ENCODE results near the gene FEM1C.

FEM1C gene

DNA sequence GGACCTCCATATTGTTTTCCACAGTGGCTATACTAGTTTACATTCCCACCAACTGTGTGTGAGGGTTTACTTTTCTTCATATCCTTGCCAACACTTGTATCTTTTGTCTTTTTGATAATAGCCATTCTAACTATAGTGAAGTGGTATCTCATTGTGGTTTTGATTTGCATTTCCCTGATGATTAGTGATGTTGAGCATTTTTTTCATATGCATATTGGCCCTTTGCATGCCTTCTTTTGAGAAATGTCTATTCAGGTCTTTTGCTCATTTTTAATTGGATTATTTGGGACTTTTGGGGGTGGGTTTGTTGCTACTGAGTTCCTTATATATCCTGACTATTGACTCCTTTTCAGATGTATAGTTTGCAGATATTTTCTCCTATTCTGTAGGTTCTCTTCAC, 44.4 kb downstream of the FEM1C start:
- DNase-seq (ENCODE audit: low read depth in 1 of 2, low spot score in 1 of 2) = no peak
- TF ChIP-seq GABPA (IDR thresholded peaks at IDR 0.05; ENCODE audit: low read depth) = no peak
- no peak for TF ChIP-seq POLR2AphosphoS5 (IDR thresholded peaks at IDR 0.05; ENCODE audit: low read depth)
- no peak for TF ChIP-seq SPI1 (IDR thresholded peaks at IDR 0.05; ENCODE audit: borderline replicate concordance, low read depth)
- TF ChIP-seq, protein P1, sequence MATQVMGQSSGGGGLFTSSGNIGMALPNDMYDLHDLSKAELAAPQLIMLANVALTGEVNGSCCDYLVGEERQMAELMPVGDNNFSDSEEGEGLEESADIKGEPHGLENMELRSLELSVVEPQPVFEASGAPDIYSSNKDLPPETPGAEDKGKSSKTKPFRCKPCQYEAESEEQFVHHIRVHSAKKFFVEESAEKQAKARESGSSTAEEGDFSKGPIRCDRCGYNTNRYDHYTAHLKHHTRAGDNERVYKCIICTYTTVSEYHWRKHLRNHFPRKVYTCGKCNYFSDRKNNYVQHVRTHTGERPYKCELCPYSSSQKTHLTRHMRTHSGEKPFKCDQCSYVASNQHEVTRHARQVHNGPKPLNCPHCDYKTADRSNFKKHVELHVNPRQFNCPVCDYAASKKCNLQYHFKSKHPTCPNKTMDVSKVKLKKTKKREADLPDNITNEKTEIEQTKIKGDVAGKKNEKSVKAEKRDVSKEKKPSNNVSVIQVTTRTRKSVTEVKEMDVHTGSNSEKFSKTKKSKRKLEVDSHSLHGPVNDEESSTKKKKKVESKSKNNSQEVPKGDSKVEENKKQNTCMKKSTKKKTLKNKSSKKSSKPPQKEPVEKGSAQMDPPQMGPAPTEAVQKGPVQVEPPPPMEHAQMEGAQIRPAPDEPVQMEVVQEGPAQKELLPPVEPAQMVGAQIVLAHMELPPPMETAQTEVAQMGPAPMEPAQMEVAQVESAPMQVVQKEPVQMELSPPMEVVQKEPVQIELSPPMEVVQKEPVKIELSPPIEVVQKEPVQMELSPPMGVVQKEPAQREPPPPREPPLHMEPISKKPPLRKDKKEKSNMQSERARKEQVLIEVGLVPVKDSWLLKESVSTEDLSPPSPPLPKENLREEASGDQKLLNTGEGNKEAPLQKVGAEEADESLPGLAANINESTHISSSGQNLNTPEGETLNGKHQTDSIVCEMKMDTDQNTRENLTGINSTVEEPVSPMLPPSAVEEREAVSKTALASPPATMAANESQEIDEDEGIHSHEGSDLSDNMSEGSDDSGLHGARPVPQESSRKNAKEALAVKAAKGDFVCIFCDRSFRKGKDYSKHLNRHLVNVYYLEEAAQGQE (IDR thresholded peaks at IDR 0.05; ENCODE audit: insufficient replicate concordance, low read depth) = no peak
- TF ChIP-seq, protein P2, sequence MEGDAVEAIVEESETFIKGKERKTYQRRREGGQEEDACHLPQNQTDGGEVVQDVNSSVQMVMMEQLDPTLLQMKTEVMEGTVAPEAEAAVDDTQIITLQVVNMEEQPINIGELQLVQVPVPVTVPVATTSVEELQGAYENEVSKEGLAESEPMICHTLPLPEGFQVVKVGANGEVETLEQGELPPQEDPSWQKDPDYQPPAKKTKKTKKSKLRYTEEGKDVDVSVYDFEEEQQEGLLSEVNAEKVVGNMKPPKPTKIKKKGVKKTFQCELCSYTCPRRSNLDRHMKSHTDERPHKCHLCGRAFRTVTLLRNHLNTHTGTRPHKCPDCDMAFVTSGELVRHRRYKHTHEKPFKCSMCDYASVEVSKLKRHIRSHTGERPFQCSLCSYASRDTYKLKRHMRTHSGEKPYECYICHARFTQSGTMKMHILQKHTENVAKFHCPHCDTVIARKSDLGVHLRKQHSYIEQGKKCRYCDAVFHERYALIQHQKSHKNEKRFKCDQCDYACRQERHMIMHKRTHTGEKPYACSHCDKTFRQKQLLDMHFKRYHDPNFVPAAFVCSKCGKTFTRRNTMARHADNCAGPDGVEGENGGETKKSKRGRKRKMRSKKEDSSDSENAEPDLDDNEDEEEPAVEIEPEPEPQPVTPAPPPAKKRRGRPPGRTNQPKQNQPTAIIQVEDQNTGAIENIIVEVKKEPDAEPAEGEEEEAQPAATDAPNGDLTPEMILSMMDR (IDR thresholded peaks at IDR 0.05; ENCODE audit: insufficient read depth, low read length) = no peak
- Histone ChIP-seq H3K4me3 (replicated peaks; ENCODE audit: insufficient read depth, low read length) (no peak overlapping the region), H3K27ac (replicated peaks) (no peak overlapping the region), H3K27me3 (ENCODE audit: insufficient read depth, poor library complexity, severe bottlenecking) (no peaks in the 10 kb centered on the region)

DNA sequence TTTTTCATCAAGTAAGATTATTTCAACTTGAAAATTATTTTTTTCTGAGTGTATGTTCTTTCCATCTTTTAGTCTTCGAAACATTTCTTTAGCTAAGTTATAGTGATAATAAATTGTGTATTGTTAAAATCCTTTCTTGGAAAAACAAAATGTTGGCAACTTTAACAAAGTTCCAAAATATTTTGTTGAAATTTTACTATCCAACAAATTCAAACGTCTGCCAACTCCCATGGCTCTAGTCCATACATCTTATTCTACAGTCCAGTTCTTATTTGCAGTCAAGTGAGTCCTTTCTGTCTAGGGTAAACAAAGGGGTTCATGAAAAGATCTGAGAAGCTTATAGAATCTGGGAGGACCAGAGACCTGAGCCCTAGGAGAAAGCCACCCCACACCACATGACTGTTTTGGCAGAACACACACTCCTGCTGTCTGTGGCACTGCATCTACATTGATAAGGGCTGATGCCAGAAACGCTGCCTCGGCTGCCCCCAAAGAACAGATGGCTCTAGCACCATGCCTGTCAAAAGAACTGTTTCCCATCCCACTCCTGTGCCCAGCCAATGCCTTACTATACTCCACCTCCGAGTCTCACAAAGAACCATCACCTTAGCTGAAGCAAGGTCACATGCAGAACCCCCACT, 47.5 kb downstream of the FEM1C start:
- Histone ChIP-seq H3K27me3 (ENCODE audit: insufficient read depth, poor library complexity, severe bottlenecking) (no peaks in the 10 kb centered on the region), H3K27ac (replicated peaks) (no peak overlapping the region), H3K4me3 (replicated peaks; ENCODE audit: insufficient read depth, low read length) (no peak overlapping the region)
- no peak for DNase-seq (ENCODE audit: low read depth in 1 of 2, low spot score in 1 of 2)
- TF ChIP-seq GABPA (IDR thresholded peaks at IDR 0.05; ENCODE audit: low read depth) = no peak
- TF ChIP-seq, protein P2 (IDR thresholded peaks at IDR 0.05; ENCODE audit: insufficient read depth, low read length) = no peak
- TF ChIP-seq, protein P1 (IDR thresholded peaks at IDR 0.05; ENCODE audit: insufficient replicate concordance, low read depth) = no peak
- TF ChIP-seq POLR2AphosphoS5 (IDR thresholded peaks at IDR 0.05; ENCODE audit: low read depth) = no peak
- TF ChIP-seq SPI1 (IDR thresholded peaks at IDR 0.05; ENCODE audit: borderline replicate concordance, low read depth) = no peak

DNA sequence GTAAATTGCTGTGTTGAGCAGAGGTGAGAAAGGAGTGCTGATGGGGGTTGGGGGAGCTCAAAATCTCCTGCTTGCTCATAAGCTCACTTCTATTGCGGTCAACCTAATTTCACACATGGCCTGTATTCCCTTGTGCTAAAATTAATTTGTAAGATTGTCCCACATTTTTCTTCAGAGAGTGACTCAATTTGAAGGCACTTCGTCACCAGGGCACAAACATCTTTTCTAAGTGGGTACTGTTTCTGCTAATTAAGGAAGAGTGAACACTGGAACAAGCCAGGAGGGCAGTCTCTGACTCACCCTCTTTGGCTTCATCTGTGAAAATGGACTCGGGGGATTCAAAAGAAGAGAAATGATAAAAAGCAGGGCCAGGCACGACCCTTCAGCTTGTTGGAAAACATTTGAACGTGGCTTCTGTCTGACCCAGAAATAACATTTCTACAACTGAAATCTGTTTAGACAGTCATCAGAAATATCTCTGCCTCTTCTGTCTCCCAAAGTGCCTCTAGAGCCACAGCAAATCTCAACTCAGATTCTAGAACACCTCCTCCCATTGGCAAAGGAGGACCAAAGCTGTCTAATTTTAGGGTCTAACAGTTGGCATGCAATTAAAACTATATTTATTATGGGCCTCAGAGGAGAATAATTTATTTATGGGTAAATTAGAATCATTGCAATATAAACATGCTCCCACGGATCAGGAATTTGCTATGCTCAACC, 49.8 kb downstream of the FEM1C start:
- no peaks in the 10 kb centered on the region for H3K27me3 ChIP-seq (ENCODE audit: insufficient read depth, poor library complexity, severe bottlenecking)
- no peak overlapping the region for H3K4me3 ChIP-seq (replicated peaks; ENCODE audit: insufficient read depth, low read length)
- no peak for DNase-seq (ENCODE audit: low read depth in 1 of 2, low spot score in 1 of 2)
- TF ChIP-seq, protein P1 (IDR thresholded peaks at IDR 0.05; ENCODE audit: insufficient replicate concordance, low read depth) = no peak
- TF ChIP-seq POLR2AphosphoS5 (IDR thresholded peaks at IDR 0.05; ENCODE audit: low read depth) (no peak), SPI1 (IDR thresholded peaks at IDR 0.05; ENCODE audit: borderline replicate concordance, low read depth) (no peak), GABPA (IDR thresholded peaks at IDR 0.05; ENCODE audit: low read depth) (no peak)
- TF ChIP-seq, protein P2 (IDR thresholded peaks at IDR 0.05; ENCODE audit: insufficient read depth, low read length) = no peak
- H3K27ac ChIP-seq (replicated peaks) = no peak overlapping the region
